Astrocyte (in vitro differentiated cells and primary cell): ENCODE data around the gene CRAT. TPM values are rescaled to one million over a fixed set of nuclear protein-coding genes. Genes with fewer than 3 reads are reported as not detected.

Experiments
- DNase-seq: peaks from one replicate; pipeline ENCODE4 v3.0.0-alpha.2; 2010; ENCODE audit warnings: low read depth
- FAIRE-seq: peaks from 2 replicates; lab custom pipeline; 2011; peaks lifted over from hg19 to GRCh38; lab: Jason Lieb, UNC
- H2AFZ ChIP-seq: 2 replicates; pipeline ENCODE4 v1.6.0; 2012; ENCODE audit warnings: low read depth, low read length, inconsistent platforms
- H3K27ac ChIP-seq: 2 replicates; pipeline ENCODE4 v1.5.1; 2011; ENCODE audit warnings: low read depth, low read length, inconsistent platforms
- H3K27me3 ChIP-seq: 2 replicates; pipeline ENCODE4 v1.6.0; 2011; ENCODE audit warnings: low read length, inconsistent platforms; ENCODE audit not compliant: insufficient read depth
- H3K36me3 ChIP-seq: 2 replicates; pipeline ENCODE4 v1.5.1; 2011; ENCODE audit warnings: low read length, inconsistent platforms; ENCODE audit not compliant: insufficient read depth
- H3K4me1 ChIP-seq: 2 replicates; pipeline ENCODE4 v1.5.1; 2011; ENCODE audit warnings: low read length, inconsistent platforms; ENCODE audit not compliant: insufficient read depth
- H3K4me2 ChIP-seq: 2 replicates; pipeline ENCODE4 v1.6.0; 2012; ENCODE audit warnings: low read length, inconsistent platforms
- H3K4me3 ChIP-seq: 2 replicates; pipeline ENCODE4 v1.5.1; 2011; ENCODE audit warnings: low read depth, mild to moderate bottlenecking, low read length, inconsistent platforms; ENCODE audit not compliant: insufficient read depth
- H3K79me2 ChIP-seq: 2 replicates; pipeline ENCODE4 v1.6.0; 2012; ENCODE audit warnings: mild to moderate bottlenecking, low read length, inconsistent platforms; ENCODE audit not compliant: insufficient read depth
- H3K9ac ChIP-seq: 2 replicates; pipeline ENCODE4 v1.6.0; 2012; ENCODE audit warnings: mild to moderate bottlenecking, low read length, inconsistent platforms
- H3K9me3 ChIP-seq: 2 replicates; pipeline ENCODE4 v1.5.1; 2012; ENCODE audit warnings: low read depth, mild to moderate bottlenecking, low read length, inconsistent platforms; ENCODE audit not compliant: insufficient read depth
- H4K20me1 ChIP-seq: 2 replicates; pipeline ENCODE4 v1.6.0; 2012; ENCODE audit warnings: low read length, inconsistent platforms; ENCODE audit not compliant: insufficient read depth
- H3K27ac Mint-ChIP-seq: one replicate; pipeline ENCODE4 v1.8.0; 2021; ENCODE audit warnings: mild to moderate bottlenecking, mixed read lengths; ENCODE audit not compliant: unreplicated experiment
- H3K27me3 Mint-ChIP-seq: one replicate; pipeline ENCODE4 v1.8.0; 2021; ENCODE audit warnings: low read depth, mixed read lengths; ENCODE audit not compliant: unreplicated experiment
- H3K36me3 Mint-ChIP-seq: one replicate; pipeline ENCODE4 v1.8.0; 2021; ENCODE audit warnings: low read depth, mixed read lengths; ENCODE audit not compliant: unreplicated experiment
- H3K4me1 Mint-ChIP-seq: one replicate; pipeline ENCODE4 v1.8.0; 2021; ENCODE audit warnings: low read depth, mixed read lengths; ENCODE audit not compliant: unreplicated experiment
- H3K4me3 Mint-ChIP-seq: one replicate; pipeline ENCODE4 v1.8.0; 2021; ENCODE audit warnings: mild to moderate bottlenecking, moderate library complexity, mixed read lengths; ENCODE audit not compliant: unreplicated experiment
- H3K9me3 Mint-ChIP-seq: one replicate; pipeline ENCODE4 v1.8.0; 2021; ENCODE audit warnings: mild to moderate bottlenecking, mixed read lengths; ENCODE audit not compliant: unreplicated experiment
- CTCF ChIP-seq: IDR thresholded peaks from 2 replicates; pipeline ENCODE4 v1.5.1; 2011; ENCODE audit warnings: low read depth, mild to moderate bottlenecking, inconsistent platforms, low read length, moderate library complexity; ENCODE audit not compliant: insufficient read depth
- EZH2 ChIP-seq: IDR thresholded peaks from 2 replicates; pipeline ENCODE4 v1.6.1; 2012; ENCODE audit warnings: mild to moderate bottlenecking, low read length, inconsistent platforms; ENCODE audit not compliant: insufficient read depth
- total RNA-seq: library from RNA; stranded (reverse); gene quantifications from 2 replicates; pipeline ENCODE4 v1.2.1, GENCODE V29; 2021

Gene CRAT
- total RNA-seq, 1 donor from 2014 or later = 21.2 TPM

- no peak overlapping the region for H3K4me2 ChIP-seq
- no peaks in the 10 kb centered on the region for H3K4me1 ChIP-seq
- no peak for DNase-seq
- Mint-ChIP-seq H3K4me3 (no peak overlapping the region), H3K4me1 (no peaks in the 10 kb centered on the region), H3K27me3 (no peaks in the 10 kb centered on the region), H3K36me3 (peaks cover 1% of the 10 kb centered on the region), H3K9me3 (no peaks in the 10 kb centered on the region), H3K27ac (no peak overlapping the region)
- no peaks in the 10 kb centered on the region for H3K36me3 ChIP-seq
- no peak overlapping the region for H3K4me3 ChIP-seq
- no peaks in the 10 kb centered on the region for H3K9me3 ChIP-seq
- no peaks in the 10 kb centered on the region for H3K27me3 ChIP-seq
- no peaks in the 10 kb centered on the region for H3K79me2 ChIP-seq
- TF ChIP-seq EZH2 = no peak
- no peak for TF ChIP-seq CTCF
- no peak overlapping the region for H3K9ac ChIP-seq
- FAIRE-seq = no peak
- H4K20me1 ChIP-seq = no peaks in the 10 kb centered on the region
- no peak overlapping the region for H3K27ac ChIP-seq
- no peak overlapping the region for H2AFZ ChIP-seq
Measured at GRCh38 chr9:129072171-129072570, 38.4 kb downstream of the CRAT start.

- Mint-ChIP-seq H3K9me3 (no peaks in the 10 kb centered on the region), H3K4me1 (no peaks in the 10 kb centered on the region)
- no peak overlapping the region for H3K9ac ChIP-seq
Measured at GRCh38 chr9:129071526-129072126, 39.0 kb downstream of the CRAT start.

More at GRCh38 chr9:129071526-129072126, 39.0 kb downstream of the CRAT start:
- Histone ChIP-seq H3K36me3 (no peaks in the 10 kb centered on the region), H3K4me1 (no peaks in the 10 kb centered on the region), H3K27me3 (no peaks in the 10 kb centered on the region), H3K4me2 (no peak overlapping the region), H3K4me3 (no peak overlapping the region), H4K20me1 (no peaks in the 10 kb centered on the region), H3K9me3 (no peaks in the 10 kb centered on the region), H3K27ac (no peak overlapping the region), H2AFZ (no peak overlapping the region), H3K79me2 (no peaks in the 10 kb centered on the region)
- DNase-seq (no peak), FAIRE-seq (no peak)
- Mint-ChIP-seq H3K36me3 (peaks cover 3% of the 10 kb centered on the region), H3K27me3 (no peaks in the 10 kb centered on the region), H3K4me3 (no peak overlapping the region), H3K27ac (no peak overlapping the region)
- TF ChIP-seq CTCF = no peak
- TF ChIP-seq EZH2 = no peak
